IPS DF 6.9 (cell line): ENCODE data around the gene TSPO.

Experiments used
- DNase-seq: peaks from one replicate; pipeline ENCODE4 v3.0.0-alpha.2; 2013; ENCODE audit warnings: low read depth, low spot score
- H3K27ac ChIP-seq: one replicate; pipeline ENCODE4 v1.5.1; 2013; ENCODE audit warnings: low read length, control low read depth
- H3K27me3 ChIP-seq: 2 replicates; pipeline ENCODE4 v1.6.1; 2013; ENCODE audit warnings: mild to moderate bottlenecking, low read length; ENCODE audit not compliant: control insufficient read depth, insufficient read depth
- H3K36me3 ChIP-seq: 2 replicates; pipeline ENCODE4 v1.6.1; 2013; ENCODE audit warnings: low read length; ENCODE audit not compliant: control insufficient read depth, insufficient read depth
- H3K4me1 ChIP-seq: 2 replicates; pipeline ENCODE4 v1.6.1; 2013; ENCODE audit warnings: low read length; ENCODE audit not compliant: control insufficient read depth, insufficient read depth
- H3K4me3 ChIP-seq: 2 replicates; pipeline ENCODE4 v1.5.1; 2013; ENCODE audit warnings: mild to moderate bottlenecking, low read length
- H3K9me3 ChIP-seq: 2 replicates; pipeline ENCODE4 v1.6.1; 2013; ENCODE audit warnings: low read length, inconsistent platforms; ENCODE audit not compliant: control insufficient read depth, insufficient read depth
- WGBS: extraction: QIAGEN DNeasy Blood & Tissue Kit; methylation state at CpG from one replicate; pipeline ENCODE4 v1.1.7; 2013; ENCODE audit warnings: mixed read lengths, missing lambda C conversion rate; ENCODE audit not compliant: insufficient read length, insufficient coverage; 5-methylcytosine and 5-hydroxymethylcytosine counted together

The TSPO gene

GRCh38 chr22:43208703-43209522, 57.6 kb downstream of the TSPO start:
- Histone ChIP-seq H3K27ac (no peak overlapping the region), H3K27me3 (no peaks in the 10 kb centered on the region), H3K36me3 (no peaks in the 10 kb centered on the region), H3K4me3 (no peak overlapping the region), H3K9me3 (no peaks in the 10 kb centered on the region), H3K4me1 (no peaks in the 10 kb centered on the region)
- no CpG with 5 or more reads among the region's 26 CpGs for WGBS
- no peak for DNase-seq

- no CpG with 5 or more reads among the region's 15 CpGs for WGBS
- H3K9me3 ChIP-seq = no peaks in the 10 kb centered on the region
- no peaks in the 10 kb centered on the region for H3K36me3 ChIP-seq
- H3K27ac ChIP-seq = no peak overlapping the region
- H3K4me3 ChIP-seq = no peak overlapping the region
- no peaks in the 10 kb centered on the region for H3K27me3 ChIP-seq
- no peak for DNase-seq
- H3K4me1 ChIP-seq = no peaks in the 10 kb centered on the region
Measured at GRCh38 chr22:43209523-43209890, 58.1 kb downstream of the TSPO start.

DNA sequence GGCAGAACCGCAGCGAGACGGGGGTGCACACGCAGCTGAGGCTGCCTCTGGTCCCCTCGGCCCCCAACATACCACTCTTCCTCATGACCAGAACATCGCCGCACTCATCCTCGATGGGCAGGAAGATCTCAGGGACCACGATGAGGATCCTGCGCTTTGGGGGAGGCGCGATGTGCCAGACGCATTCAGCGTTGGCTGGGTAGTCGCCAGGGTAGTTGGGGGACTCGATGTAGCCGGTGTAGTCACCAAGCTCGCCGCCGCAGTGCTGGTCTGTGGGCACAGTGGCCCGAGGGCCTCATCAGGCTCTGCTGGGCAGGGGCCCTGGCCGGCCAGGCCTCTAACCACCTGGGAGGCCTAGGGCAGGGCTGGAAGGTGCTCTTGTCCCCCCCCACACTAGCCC, 58.6 kb downstream of the TSPO start:
- no peak for DNase-seq
- Histone ChIP-seq H3K4me3 (no peak overlapping the region), H3K9me3 (no peaks in the 10 kb centered on the region), H3K4me1 (no peaks in the 10 kb centered on the region), H3K27ac (no peak overlapping the region), H3K36me3 (no peaks in the 10 kb centered on the region), H3K27me3 (no peaks in the 10 kb centered on the region)
- WGBS = no CpG with 5 or more reads among the region's 22 CpGs

DNA sequence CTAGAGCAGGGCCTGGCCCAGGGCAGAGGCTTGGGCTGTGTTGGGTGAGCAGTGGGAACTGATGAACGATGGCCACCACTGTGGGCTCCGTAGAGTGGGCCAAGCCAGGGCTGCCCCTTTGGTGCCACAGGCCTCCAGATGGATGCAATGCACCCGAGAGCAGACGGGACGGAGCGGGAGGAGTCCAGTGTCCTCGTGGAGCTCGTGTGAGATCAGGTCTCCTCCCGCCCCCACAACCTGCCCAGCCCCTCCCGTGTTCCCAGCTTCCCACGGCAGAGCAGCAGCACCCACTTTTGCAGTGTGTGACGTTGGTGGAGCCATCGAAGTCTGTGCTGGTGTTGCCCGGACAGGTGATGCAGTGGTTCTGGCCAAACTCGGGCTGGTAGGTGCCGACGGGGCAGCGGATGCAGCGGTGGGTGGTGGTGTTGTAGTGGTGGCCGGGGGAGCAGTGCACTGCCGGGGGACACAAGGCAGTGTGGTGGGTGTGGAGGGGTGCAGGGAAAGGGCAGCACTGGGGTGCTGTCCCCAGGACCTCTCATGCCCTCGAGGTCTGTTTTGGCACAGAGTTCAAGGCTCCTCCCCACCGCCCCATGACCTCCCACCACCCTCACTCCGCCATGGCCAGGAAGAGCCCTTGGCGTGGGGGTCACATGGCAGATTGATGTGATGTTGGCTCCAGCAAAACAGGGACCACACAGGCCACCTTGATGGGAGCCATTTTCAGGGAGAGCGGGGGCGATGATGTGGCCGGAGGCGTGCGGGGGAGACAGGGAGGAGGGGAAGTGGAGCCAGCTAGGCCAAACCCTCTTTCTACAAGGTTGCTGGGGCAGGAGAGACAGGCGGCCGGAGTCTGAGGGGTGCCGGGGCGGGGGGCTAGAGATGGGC, 59.5 kb downstream of the TSPO start:
- Histone ChIP-seq H3K4me3 (no peak overlapping the region), H3K9me3 (no peaks in the 10 kb centered on the region), H3K27ac (no peak overlapping the region), H3K36me3 (no peaks in the 10 kb centered on the region), H3K27me3 (no peaks in the 10 kb centered on the region), H3K4me1 (no peaks in the 10 kb centered on the region)
- DNase-seq = no peak
- WGBS = no CpG with 5 or more reads among the region's 34 CpGs

- no peaks in the 10 kb centered on the region for H3K36me3 ChIP-seq
- no peak overlapping the region for H3K4me3 ChIP-seq
- H3K27ac ChIP-seq = no peak overlapping the region
- DNase-seq = no peak
- H3K4me1 ChIP-seq = no peaks in the 10 kb centered on the region
- no peaks in the 10 kb centered on the region for H3K27me3 ChIP-seq
- no CpG with 5 or more reads among the region's 13 CpGs for WGBS
- H3K9me3 ChIP-seq = no peaks in the 10 kb centered on the region
Measured at GRCh38 chr22:43211941-43212433, 60.6 kb downstream of the TSPO start.

DNA sequence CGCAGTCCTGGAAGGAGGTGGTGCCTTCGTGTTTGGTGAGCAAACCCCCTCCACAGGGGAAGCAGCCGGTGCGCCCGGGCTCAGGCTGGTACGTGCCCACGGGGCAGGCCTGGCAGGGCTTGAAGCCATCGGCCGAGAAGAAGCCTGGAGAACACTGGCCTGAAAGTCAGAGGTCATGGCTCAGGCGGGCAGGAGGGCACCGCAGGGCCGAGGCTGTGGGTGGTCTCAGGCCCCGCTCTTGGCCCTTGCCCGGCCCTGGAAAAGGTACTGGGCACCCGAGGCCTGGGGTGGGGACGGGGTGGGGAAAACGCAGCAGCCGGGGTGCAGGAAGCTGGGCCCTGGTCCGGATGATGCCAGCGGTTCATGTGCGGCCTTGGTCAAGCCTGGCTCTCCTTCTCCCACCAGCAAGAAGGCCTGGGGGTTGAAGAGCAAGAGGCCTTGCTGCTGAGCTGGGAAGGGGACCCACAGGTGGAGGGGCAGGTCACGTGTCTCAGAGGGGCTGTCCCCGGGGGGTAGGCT, 61.1 kb downstream of the TSPO start:
- no CpG with 5 or more reads among the region's 23 CpGs for WGBS
- Histone ChIP-seq H3K36me3 (no peaks in the 10 kb centered on the region), H3K9me3 (no peaks in the 10 kb centered on the region), H3K27ac (no peak overlapping the region), H3K4me1 (peaks cover 2% of the 10 kb centered on the region; the same call in 1 of the 2 replicates), H3K27me3 (no peaks in the 10 kb centered on the region), H3K4me3 (no peak overlapping the region)
- no peak for DNase-seq
